HEK293T (cell line): Measurements from ENCODE around the gene DKKL1.

Experiments used
- ARNT ChIP-seq: fragments of 450-650 bp; IDR thresholded peaks from 2 replicates; pipeline ENCODE4 v1.6.1; 2017; ENCODE audit warnings: mild to moderate bottlenecking
- ELF4 ChIP-seq: fragments of 450-650 bp; IDR thresholded peaks from 2 replicates; pipeline ENCODE4 v1.6.1; 2017; ENCODE audit warnings: antibody characterized with exemption
- LEF1 ChIP-seq: fragments of 450-650 bp; IDR thresholded peaks from 2 replicates; pipeline ENCODE4 v1.6.1; 2017; ENCODE audit warnings: mild to moderate bottlenecking, borderline replicate concordance
- SP1 ChIP-seq: fragments of 450-650 bp; IDR thresholded peaks from 2 replicates; pipeline ENCODE4 v1.6.1; 2017
- SUZ12 ChIP-seq: fragments of 450-650 bp; IDR thresholded peaks from 2 replicates; pipeline ENCODE4 v1.6.1; 2016; ENCODE audit warnings: mild to moderate bottlenecking
- ZNF384 ChIP-seq: fragments of 450-650 bp; IDR thresholded peaks from 2 replicates; pipeline ENCODE4 v1.6.1; 2016

DNA sequence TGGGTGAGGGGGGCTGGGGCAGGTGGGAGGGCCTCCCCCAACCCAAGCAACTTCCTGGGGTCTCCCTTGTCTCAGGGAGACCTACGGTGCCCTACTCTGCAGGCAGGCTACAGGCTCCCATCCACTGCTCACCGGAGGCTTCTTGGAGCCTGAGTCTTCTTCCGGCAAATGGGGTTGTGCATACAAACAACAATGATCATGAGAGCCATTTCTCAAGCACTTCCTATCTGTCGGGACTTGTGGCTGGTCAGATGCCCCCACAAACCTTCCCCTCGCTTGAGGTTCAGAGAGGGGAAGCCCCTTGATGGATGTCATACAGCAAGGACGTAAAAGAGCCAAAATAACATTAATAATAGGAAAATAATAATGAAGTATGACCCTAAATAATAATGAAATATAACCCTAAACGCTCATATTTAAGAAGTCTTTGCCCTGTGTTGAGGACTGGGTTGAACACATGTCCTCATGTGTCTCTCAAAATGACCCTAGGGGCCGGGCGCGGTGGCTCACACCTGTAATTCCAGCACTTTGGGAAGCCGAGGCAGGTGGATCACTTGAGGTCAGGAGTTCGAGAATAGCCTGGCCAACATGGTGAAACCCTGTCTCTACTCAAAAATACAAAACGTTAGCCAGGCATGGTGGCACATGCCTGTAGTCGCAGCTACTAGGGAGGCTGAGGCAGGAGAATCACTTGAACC, 27.7 kb upstream of the DKKL1 start:
- TF ChIP-seq ELF4 (no peak), ARNT (no peak), SP1 (no peak), LEF1 (no peak), ZNF384 (no peak), SUZ12 (no peak)
